ENCODE data around the gene GFRA1. TPM values are rescaled to one million over a fixed set of nuclear protein-coding genes. Genes with fewer than 3 reads are reported as not detected.

The GFRA1 gene
- total and polyA plus RNA-seq, 2 of the 8 experiments (the other 6 are each of a cell fraction or from before 2014, with no cell fraction given), result 1.1 to 2.0 TPM

DNA sequence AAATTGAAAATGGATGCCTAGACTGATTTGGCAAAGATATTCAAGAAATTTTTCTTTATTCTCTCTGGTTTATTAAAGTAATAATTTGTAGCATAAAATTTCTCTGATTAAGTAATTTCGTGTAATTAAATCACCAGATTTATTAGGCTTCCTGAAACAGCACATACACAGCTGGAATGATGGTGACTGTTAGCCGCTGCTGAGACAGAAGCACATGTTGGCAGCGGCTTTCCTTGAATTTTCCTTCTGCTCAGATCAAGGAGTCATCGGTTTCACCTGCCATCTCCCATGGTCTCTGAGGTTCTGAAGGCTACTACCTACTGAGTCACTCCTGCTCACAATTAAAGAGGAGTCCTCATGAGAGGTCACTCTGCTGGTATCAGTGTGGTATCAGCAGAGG is 101.5 kb downstream of the GFRA1 start (continued):
- TF ChIP-seq POLR2A (IDR thresholded peaks at IDR 0.05; ENCODE audit: control extremely low read depth in 1 of 2, low read depth in 2 of 2, low read length in 2 of 2), result no peak
- TF ChIP-seq HDAC2 (IDR thresholded peaks at IDR 0.05; ENCODE audit: borderline replicate concordance in 1 of 2, low read depth in 2 of 2, low read length in 2 of 2), result no peak
- no peak for TF ChIP-seq SP2 (IDR thresholded peaks at IDR 0.05; ENCODE audit: low read length)
- no peak for TF ChIP-seq MAFK (IDR thresholded peaks at IDR 0.05; ENCODE audit: low read depth, low read length)
- TF ChIP-seq BACH1 (IDR thresholded peaks at IDR 0.05; ENCODE audit: low read length), result no peak
